PC-9 (cell line): ENCODE results near the gene CWC22. TPM values are rescaled to one million over a fixed set of nuclear protein-coding genes. Genes with fewer than 3 reads are reported as not detected.

Source experiments
- BruUV-seq: library from RNA; stranded (reverse); fragments of 400-500 nt; replicated peaks from 2 replicates; lab custom pipeline; 2021; lab: Mats Ljungman, UMichigan
- CTCF ChIA-PET: fragments of 300-600 bp; sonication (Branson Sonifier 250); formaldehyde crosslinking; loops from one replicate; lab custom pipeline; 2022; ENCODE audit warnings: antibody characterized with exemption; lab: Charles Lee
- POLR2A ChIA-PET: fragments of 300-600 bp; sonication (Branson Sonifier 250); formaldehyde crosslinking; loops from one replicate; lab custom pipeline; 2022; ENCODE audit warnings: antibody characterized with exemption; ENCODE audit not compliant: unreplicated experiment; lab: Charles Lee
- DNase-seq, 2 experiments: peaks; one replicate each; pipeline versions ENCODE4 v3.0.0 to v3.0.0-alpha.2; 2015 to 2022; ENCODE audit warnings: mixed read lengths in 1 of 2
- H2AFZ ChIP-seq: fragments of 200-600 bp; sonication (generic); 2 replicates; pipeline ENCODE4 v1.8.1; 2017; ENCODE audit warnings: antibody characterized with exemption
- H3F3A ChIP-seq: fragments of 200-600 bp; sonication (generic); 2 replicates; pipeline ENCODE4 v1.8.1; 2017; ENCODE audit warnings: antibody characterized with exemption, mild to moderate bottlenecking, low read depth; ENCODE audit not compliant: insufficient read depth
- H3K27ac ChIP-seq: fragments of 200-600 bp; sonication (generic); 2 replicates; pipeline ENCODE4 v1.6.1; 2016; ENCODE audit warnings: mixed run types
- H3K27me3 ChIP-seq: fragments of 200-600 bp; sonication (generic); 2 replicates; pipeline ENCODE4 v1.6.1; 2016; ENCODE audit warnings: low read depth, mixed run types; ENCODE audit not compliant: insufficient read depth
- H3K36me3 ChIP-seq: fragments of 200-600 bp; sonication (generic); 2 replicates; pipeline ENCODE4 v1.6.1; 2016; ENCODE audit warnings: low read depth, mixed run types
- H3K4me1 ChIP-seq: fragments of 200-600 bp; sonication (generic); replicated peaks from 2 replicates; pipeline ENCODE4 v1.6.1; 2016; ENCODE audit warnings: mixed run types; ENCODE audit not compliant: insufficient read depth
- H3K4me2 ChIP-seq: fragments of 200-600 bp; sonication (generic); 2 replicates; pipeline ENCODE4 v1.6.1; 2017; ENCODE audit warnings: mixed run types
- H3K4me3 ChIP-seq: fragments of 200-600 bp; sonication (generic); 2 replicates; pipeline ENCODE4 v1.6.1; 2016; ENCODE audit warnings: mixed run types
- H3K79me2 ChIP-seq: fragments of 200-600 bp; sonication (generic); 2 replicates; pipeline ENCODE4 v1.6.1; 2017; ENCODE audit warnings: low read depth, mixed run types
- H3K9me2 ChIP-seq: fragments of 200-600 bp; sonication (generic); 2 replicates; pipeline ENCODE4 v1.8.1; 2017; ENCODE audit warnings: mild to moderate bottlenecking; ENCODE audit not compliant: insufficient read depth
- H3K9me3 ChIP-seq: fragments of 200-600 bp; sonication (generic); 2 replicates; pipeline ENCODE4 v1.8.1; 2016; ENCODE audit warnings: low read depth; ENCODE audit not compliant: insufficient read depth
- H4K20me1 ChIP-seq: fragments of 200-600 bp; sonication (generic); 2 replicates; pipeline ENCODE4 v1.8.1; 2017; ENCODE audit not compliant: insufficient read depth
- EZH2 ChIP-seq: fragments of 200-600 bp; sonication (generic); IDR thresholded peaks from 2 replicates; pipeline ENCODE4 v1.8.0; 2017; ENCODE audit warnings: antibody characterized with exemption, low read depth
- intact Hi-C: fragments of 100-400 bp; cut with micrococcal nuclease; formaldehyde crosslinking; loops from one replicate; pipeline ENCODE4 v1.10.0; 2022; ENCODE audit not compliant: unreplicated experiment
- total RNA-seq: library from RNA; stranded (reverse); gene quantifications from 2 replicates; pipeline ENCODE4 v1.2.3, GENCODE V29; 2021
- TF ChIP-seq, protein P1 (sequence below): fragments of 200-600 bp; sonication (generic); conservative IDR thresholded peaks from 2 replicates; pipeline ENCODE4 v1.6.1; 2017; ENCODE audit warnings: mixed run types, antibody characterized with exemption, mild to moderate bottlenecking, moderate library complexity

CWC22 gene
- total RNA-seq, 1 experiment from 2014 or later: 35.2 TPM

DNA sequence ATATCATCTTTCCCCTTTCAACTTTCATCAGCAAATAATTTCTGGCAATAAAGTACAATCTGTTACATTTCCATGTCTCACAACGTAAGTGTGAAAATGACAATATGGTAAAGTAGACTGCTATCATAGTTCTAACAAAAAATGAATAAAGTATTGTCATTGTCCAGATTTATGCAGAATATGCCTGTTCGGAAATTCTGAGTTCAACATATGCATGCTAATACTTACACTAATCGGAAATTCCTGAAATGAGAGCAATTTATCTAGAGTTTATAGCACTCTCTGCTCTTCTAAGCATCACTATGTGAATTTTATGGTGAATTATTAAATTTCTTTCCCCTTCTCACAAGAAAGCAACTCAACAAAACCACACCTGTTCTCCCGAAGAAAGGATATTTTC lies 8.1 kb downstream of the CWC22 start:
- H3K4me2 ChIP-seq: no peak overlapping the region
- no peaks in the 10 kb centered on the region for H3K27me3 ChIP-seq
- peaks cover 94% of the 10 kb centered on the region for H3K79me2 ChIP-seq
- POLR2A ChIA-PET: no interaction called here
- no TSS peak for BruUV-seq
- H3K9me3 ChIP-seq: no peaks in the 10 kb centered on the region
- 0 out of 2 replicates have a peak, but pooled peaks cover 9% of the 10 kb centered on the region for H3K36me3 ChIP-seq
- H3K9me2 ChIP-seq: no peaks in the 10 kb centered on the region
- no peak overlapping the region for H3K4me3 ChIP-seq
- TF ChIP-seq, protein P1, sequence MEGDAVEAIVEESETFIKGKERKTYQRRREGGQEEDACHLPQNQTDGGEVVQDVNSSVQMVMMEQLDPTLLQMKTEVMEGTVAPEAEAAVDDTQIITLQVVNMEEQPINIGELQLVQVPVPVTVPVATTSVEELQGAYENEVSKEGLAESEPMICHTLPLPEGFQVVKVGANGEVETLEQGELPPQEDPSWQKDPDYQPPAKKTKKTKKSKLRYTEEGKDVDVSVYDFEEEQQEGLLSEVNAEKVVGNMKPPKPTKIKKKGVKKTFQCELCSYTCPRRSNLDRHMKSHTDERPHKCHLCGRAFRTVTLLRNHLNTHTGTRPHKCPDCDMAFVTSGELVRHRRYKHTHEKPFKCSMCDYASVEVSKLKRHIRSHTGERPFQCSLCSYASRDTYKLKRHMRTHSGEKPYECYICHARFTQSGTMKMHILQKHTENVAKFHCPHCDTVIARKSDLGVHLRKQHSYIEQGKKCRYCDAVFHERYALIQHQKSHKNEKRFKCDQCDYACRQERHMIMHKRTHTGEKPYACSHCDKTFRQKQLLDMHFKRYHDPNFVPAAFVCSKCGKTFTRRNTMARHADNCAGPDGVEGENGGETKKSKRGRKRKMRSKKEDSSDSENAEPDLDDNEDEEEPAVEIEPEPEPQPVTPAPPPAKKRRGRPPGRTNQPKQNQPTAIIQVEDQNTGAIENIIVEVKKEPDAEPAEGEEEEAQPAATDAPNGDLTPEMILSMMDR: no peak
- TF ChIP-seq EZH2: no peak
- no peak overlapping the region for H3K27ac ChIP-seq
- H2AFZ ChIP-seq: no peak overlapping the region
- CTCF ChIA-PET: no interaction called here
- H3F3A ChIP-seq: peaks cover 8% of the 10 kb centered on the region; the same call in 1 of the 2 replicates
- peaks cover 45% of the 10 kb centered on the region for H4K20me1 ChIP-seq
- no peak for DNase-seq
- H3K4me1 ChIP-seq: peaks cover 11% of the 10 kb centered on the region
- intact Hi-C loops: no loop called here

DNA sequence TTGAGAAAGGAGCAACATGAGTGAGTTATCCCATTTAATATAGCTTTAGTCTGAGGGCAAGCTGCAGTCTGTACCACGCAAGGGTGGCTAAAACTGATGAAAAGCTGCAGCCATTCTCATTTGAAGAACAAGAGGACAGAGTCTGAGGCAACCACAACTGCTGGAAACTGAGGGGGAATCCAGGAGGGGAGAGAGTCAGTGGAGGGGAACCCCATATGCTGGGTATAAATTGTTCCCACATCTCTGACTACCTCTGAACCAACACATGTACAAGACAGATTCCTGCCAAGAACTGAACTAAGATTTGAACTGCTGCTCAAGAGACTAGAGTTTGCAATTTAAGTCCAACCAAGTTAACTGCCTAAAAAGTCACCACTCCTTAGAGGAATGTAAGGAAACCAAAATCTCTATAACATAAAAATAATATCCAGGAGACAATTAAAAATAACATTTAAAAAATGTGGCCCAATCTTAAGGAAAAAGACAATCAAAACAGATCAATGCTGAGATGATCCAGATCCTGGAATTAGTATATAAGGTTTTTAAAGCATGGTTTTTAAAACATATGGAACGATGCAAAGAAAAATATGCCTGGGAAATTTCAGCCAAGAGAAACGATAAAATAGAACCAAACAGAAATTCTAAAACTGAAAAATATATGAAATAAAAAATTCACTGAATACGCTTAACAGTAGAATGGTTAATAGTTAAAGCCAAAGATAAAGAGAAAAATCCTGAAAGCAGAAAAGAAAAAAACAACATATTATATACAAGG lies 11.2 kb downstream of the CWC22 start:
- Histone ChIP-seq H3K79me2 (peaks cover 70% of the 10 kb centered on the region), H2AFZ (no peak overlapping the region), H3K27me3 (no peaks in the 10 kb centered on the region), H3K9me3 (no peaks in the 10 kb centered on the region), H3K36me3 (peaks cover 22% of the 10 kb centered on the region), H4K20me1 (peaks cover 53% of the 10 kb centered on the region), H3K9me2 (no peaks in the 10 kb centered on the region), H3K4me3 (no peak overlapping the region), H3K4me1 (no peaks in the 10 kb centered on the region), H3K27ac (no peak overlapping the region), H3K4me2 (no peak overlapping the region), H3F3A (peaks cover 5% of the 10 kb centered on the region; the same call in 1 of the 2 replicates)
- BruUV-seq: no TSS peak
- DNase-seq: no peak
- ChIA-PET POLR2A (no interaction called here), CTCF (no interaction called here)
- TF ChIP-seq, protein P1: no peak
- TF ChIP-seq EZH2: no peak
- intact Hi-C loops: loop anchor here (2.0 kb wide), 1 partner anchor 23 kb away; no protein-coding TSS in a partner anchor

GRCh38 chr2:179991344-179991743 lies 15.8 kb downstream of the CWC22 start:
- no peaks in the 10 kb centered on the region for H3K9me3 ChIP-seq
- H3K4me1 ChIP-seq: no peaks in the 10 kb centered on the region
- no peak overlapping the region for H3K4me2 ChIP-seq
- intact Hi-C loops: no loop called here
- no peak for TF ChIP-seq EZH2
- TF ChIP-seq, protein P1: no peak
- CTCF ChIA-PET: no interaction called here
- peaks cover 27% of the 10 kb centered on the region for H3K79me2 ChIP-seq
- H3K9me2 ChIP-seq: no peaks in the 10 kb centered on the region
- H3K27ac ChIP-seq: no peak overlapping the region
- no TSS peak for BruUV-seq
- no peak overlapping the region for H2AFZ ChIP-seq
- peaks cover 42% of the 10 kb centered on the region for H4K20me1 ChIP-seq
- POLR2A ChIA-PET: interaction anchor here (0.7 kb wide), 1 partner anchor 1410 kb away, joined by 3 read pairs; no protein-coding TSS in a partner anchor
- no peak for DNase-seq
- no peaks in the 10 kb centered on the region for H3F3A ChIP-seq
- no peaks in the 10 kb centered on the region for H3K27me3 ChIP-seq
- H3K4me3 ChIP-seq: no peak overlapping the region
- H3K36me3 ChIP-seq: peaks cover 39% of the 10 kb centered on the region
